Measurements from ENCODE around the gene TSPAN3. TPM values are rescaled to one million over a fixed set of nuclear protein-coding genes. Genes with fewer than 3 reads are reported as not detected.

The TSPAN3 gene
- total RNA-seq, 1 experiment from 2014 or later = 271 TPM

Other genes starting within 250 kb of the TSPAN3 start
- gene SCAPER, start 165.8 kb downstream of the TSPAN3 start, total RNA-seq (2014; rRNA removed; shearing (Covaris generic); ENCODE audit: low replicate concordance) = 4.6 and 5.7 TPM in 2 replicates
- gene RCN2, start 139.4 kb downstream of the TSPAN3 start, total RNA-seq (2014; rRNA removed; shearing (Covaris generic); ENCODE audit: low replicate concordance) = 76.2 and 121 TPM in 2 replicates
- gene PSTPIP1, start 76.0 kb downstream of the TSPAN3 start, total RNA-seq (2014; rRNA removed; shearing (Covaris generic); ENCODE audit: low replicate concordance) = not detected in 2 replicates